ENCODE data around the gene PSMA3. TPM values are rescaled to one million over a fixed set of nuclear protein-coding genes. Genes with fewer than 3 reads are reported as not detected.
A peak's percentile ranks its signal among the peaks of the same experiment; 100 is the strongest.

Gene PSMA3
- 100 to 1,000 TPM; 320 to 337 TPM for total RNA-seq

DNA sequence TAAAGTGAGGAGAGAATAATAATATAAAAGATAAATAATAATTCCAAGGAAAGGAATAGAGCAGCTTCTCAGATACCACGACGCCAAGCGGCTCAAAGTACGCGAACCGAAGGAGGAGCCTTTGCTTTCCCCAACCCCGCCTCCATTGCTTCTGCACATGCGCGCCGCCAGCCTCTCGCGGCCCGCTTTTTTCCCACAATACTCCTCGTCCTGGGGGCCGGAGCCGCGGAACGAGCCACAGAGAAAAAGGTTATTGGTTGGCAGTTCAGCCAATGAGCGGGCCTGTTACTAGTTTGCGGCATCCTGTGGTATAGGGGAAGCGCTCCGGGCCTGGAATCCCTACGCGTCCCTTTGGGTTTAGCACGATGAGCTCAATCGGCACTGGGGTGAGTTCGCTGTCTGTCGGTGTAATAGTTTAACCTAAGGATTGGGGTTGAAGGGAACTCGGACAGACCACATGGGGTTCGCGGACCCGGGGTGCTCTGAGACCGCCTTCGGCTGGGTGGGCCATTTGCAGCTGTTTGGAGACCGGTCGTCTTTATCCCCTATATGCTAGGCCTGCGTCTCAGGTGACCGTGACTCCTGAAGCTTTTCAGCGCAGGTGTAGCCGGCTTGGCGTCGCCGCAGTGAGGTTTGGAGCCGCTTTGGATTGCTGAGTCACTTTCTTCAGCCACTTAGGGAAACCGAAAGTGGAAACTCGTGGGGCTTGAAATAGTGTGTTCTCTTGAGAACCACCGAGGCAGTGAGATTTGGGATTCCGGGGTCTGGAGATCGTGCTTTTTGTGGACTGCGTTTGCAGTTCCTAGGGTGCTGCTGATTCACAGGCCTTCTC lies at the start of gene PSMA3:
Gene PSMA3 (plus strand): TSS at position 288 of the 832 bp plus-strand sequence. CDS start 78 bp downstream, at position 366.
- peak within 1 kb of the TSS; percentile 100 for H3K27ac Mint-ChIP-seq
- peaks cover 33 to 40% of the 10 kb centered on the region in 2 donors for H3K4me1 Mint-ChIP-seq (ENCODE audit: low read depth in 2 of 2)
- H3K36me3 Mint-ChIP-seq: peaks cover 12% of the 10 kb centered on the region
- no peaks in the 10 kb centered on the region for H3K9me3 Mint-ChIP-seq
- H3K4me3 Mint-ChIP-seq: peak within 1 kb of the TSS; percentile 92
- H3K27me3 Mint-ChIP-seq: no peaks in the 10 kb centered on the region
- ATAC-seq (peak; percentile 98), DNase-seq (ENCODE audit: low spot score) (peak; percentile 96)

DNA sequence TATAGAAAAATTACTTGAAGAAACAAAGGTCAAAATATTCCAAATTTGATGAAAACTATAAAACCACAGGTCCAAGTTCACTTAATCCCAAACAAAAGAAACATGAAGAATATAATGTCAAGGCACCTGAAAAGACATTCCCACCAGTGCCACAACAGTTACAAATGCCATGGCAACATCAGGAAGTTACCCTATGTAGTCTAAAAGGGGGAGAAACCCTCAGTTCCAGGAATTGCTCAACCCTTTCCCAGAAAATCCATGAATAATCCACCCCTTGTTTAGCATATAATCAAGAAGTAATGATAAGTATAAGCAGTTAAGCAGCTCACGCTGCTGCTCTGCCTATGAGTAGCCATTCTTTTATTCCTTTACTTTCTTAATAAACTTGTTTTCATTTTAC lies 48.4 kb upstream of the PSMA3 start:
- Mint-ChIP-seq H3K36me3 (no peaks in the 10 kb centered on the region), H3K27ac (no peak overlapping the region), H3K4me3 (no peak overlapping the region), H3K4me1 (ENCODE audit: low read depth in 2 of 2) (peaks cover 19 to 28% of the 10 kb centered on the region in 2 donors), H3K9me3 (no peaks in the 10 kb centered on the region), H3K27me3 (peaks cover 0 to 2% of the 10 kb centered on the region in 2 donors)
- ATAC-seq (no peak), DNase-seq (ENCODE audit: low spot score) (no peak)

GRCh38 chr14:58198086-58198485 lies 46.6 kb upstream of the PSMA3 start:
- H3K27ac Mint-ChIP-seq: peak overlapping the region in 1 of 2 donors; percentile 22
- no peaks in the 10 kb centered on the region for H3K9me3 Mint-ChIP-seq
- peaks cover 23 to 34% of the 10 kb centered on the region in 2 donors for H3K4me1 Mint-ChIP-seq (ENCODE audit: low read depth in 2 of 2)
- no peak for DNase-seq (ENCODE audit: low spot score)
- ATAC-seq: no peak
- peak overlapping the region; percentile 66 for H3K4me3 Mint-ChIP-seq
- H3K36me3 Mint-ChIP-seq: no peaks in the 10 kb centered on the region
- peaks cover 0 to 2% of the 10 kb centered on the region in 2 donors for H3K27me3 Mint-ChIP-seq

GRCh38 chr14:58199726-58200479 lies 44.7 kb upstream of the PSMA3 start, which contains the start of gene ACTR10:
Gene ACTR10 (plus strand): TSS chr14:58200149. CDS start chr14:58200218, 69 bp downstream.
- Mint-ChIP-seq H3K27me3 (no peaks in the 10 kb centered on the region), H3K36me3 (no peaks in the 10 kb centered on the region), H3K9me3 (no peaks in the 10 kb centered on the region), H3K4me1 (ENCODE audit: low read depth in 2 of 2) (peaks cover 23 to 34% of the 10 kb centered on the region in 2 donors), H3K4me3 (peak within 1 kb of the TSS; percentile 96), H3K27ac (peak within 1 kb of the TSS; percentile 96)
- ATAC-seq: peak; percentile 96
- peak; percentile 91 for DNase-seq (ENCODE audit: low spot score)

- peak overlapping the region; percentile 96 for H3K27ac Mint-ChIP-seq
- no peaks in the 10 kb centered on the region for H3K9me3 Mint-ChIP-seq
- peaks cover 23 to 34% of the 10 kb centered on the region in 2 donors for H3K4me1 Mint-ChIP-seq (ENCODE audit: low read depth in 2 of 2)
- H3K4me3 Mint-ChIP-seq: peak overlapping the region; percentile 96
- H3K36me3 Mint-ChIP-seq: no peaks in the 10 kb centered on the region
- DNase-seq (ENCODE audit: low spot score) (no peak), ATAC-seq (peak; percentile 24 to 36)
- H3K27me3 Mint-ChIP-seq: no peaks in the 10 kb centered on the region
These were observed 44.2 kb upstream of the PSMA3 start for GRCh38 chr14:58200480-58200841.

- H3K36me3 Mint-ChIP-seq: no peaks in the 10 kb centered on the region
These were observed 43.8 kb upstream of the PSMA3 start for GRCh38 chr14:58200846-58201245.

DNA sequence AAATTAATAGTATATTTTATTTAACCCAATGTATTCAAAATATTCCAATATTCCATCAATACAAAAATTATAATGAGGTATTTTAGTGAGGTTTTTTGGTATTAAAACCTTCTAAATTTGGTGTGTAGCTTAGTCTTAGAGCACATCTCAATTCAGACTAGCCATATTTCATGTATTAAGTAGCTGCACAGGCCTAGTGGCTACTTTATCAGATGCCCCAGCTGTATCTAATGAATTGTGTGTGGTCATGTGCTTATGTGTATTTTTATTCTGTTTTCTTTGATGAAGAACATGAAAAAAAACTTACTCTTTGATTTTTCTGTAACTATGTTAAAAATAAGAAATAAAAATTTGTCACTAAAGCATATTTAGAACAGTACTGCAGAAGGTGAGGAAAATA lies 31.5 kb upstream of the PSMA3 start:
- Mint-ChIP-seq H3K27ac (no peak overlapping the region), H3K4me3 (no peak overlapping the region), H3K36me3 (peaks cover 27% of the 10 kb centered on the region), H3K9me3 (no peaks in the 10 kb centered on the region), H3K4me1 (ENCODE audit: low read depth in 2 of 2) (peaks cover 3 to 5% of the 10 kb centered on the region in 2 donors), H3K27me3 (no peaks in the 10 kb centered on the region)
- ATAC-seq (no peak), DNase-seq (ENCODE audit: low spot score) (no peak)

More at GRCh38 chr14:58200846-58201245, 43.8 kb upstream of the PSMA3 start:
- DNase-seq (ENCODE audit: low spot score): no peak
- no peak for ATAC-seq
- H3K27ac Mint-ChIP-seq: peak overlapping the region; percentile 96
- H3K9me3 Mint-ChIP-seq: no peaks in the 10 kb centered on the region
- H3K4me3 Mint-ChIP-seq: peak overlapping the region; percentile 96
- H3K4me1 Mint-ChIP-seq (ENCODE audit: low read depth in 2 of 2): peaks cover 23 to 34% of the 10 kb centered on the region in 2 donors
- no peaks in the 10 kb centered on the region for H3K27me3 Mint-ChIP-seq

- H3K9me3 Mint-ChIP-seq: no peaks in the 10 kb centered on the region
- H3K4me1 Mint-ChIP-seq (ENCODE audit: low read depth in 2 of 2): peaks cover 3 to 5% of the 10 kb centered on the region in 2 donors
- no peak overlapping the region for H3K4me3 Mint-ChIP-seq
- no peak overlapping the region for H3K27ac Mint-ChIP-seq
- no peak for DNase-seq (ENCODE audit: low spot score)
- H3K36me3 Mint-ChIP-seq: peaks cover 21% of the 10 kb centered on the region
- no peak for ATAC-seq
- H3K27me3 Mint-ChIP-seq: no peaks in the 10 kb centered on the region
These were observed 29.3 kb upstream of the PSMA3 start for GRCh38 chr14:58215191-58215914.

DNA sequence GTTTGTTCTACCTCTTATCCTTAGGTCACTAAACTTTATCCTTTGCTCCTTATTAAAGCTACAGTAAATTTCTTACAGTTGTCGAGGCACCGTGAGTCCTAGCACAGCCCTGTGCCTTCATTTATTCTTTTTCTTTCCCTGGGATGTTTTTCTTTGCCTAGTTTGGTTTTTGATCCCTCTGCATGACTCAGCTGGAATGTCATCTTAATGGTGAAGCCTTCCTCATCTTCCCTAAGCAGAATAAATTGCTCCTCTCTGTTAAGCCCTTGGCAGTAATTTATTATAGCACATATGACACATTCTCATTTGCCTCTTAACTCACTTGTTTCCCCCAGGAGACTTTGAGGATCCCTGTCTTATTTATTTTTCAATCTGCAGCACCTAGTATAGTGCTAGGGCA lies 28.1 kb upstream of the PSMA3 start:
- no peak overlapping the region for H3K27ac Mint-ChIP-seq
- H3K36me3 Mint-ChIP-seq: peaks cover 25% of the 10 kb centered on the region
- H3K9me3 Mint-ChIP-seq: no peaks in the 10 kb centered on the region
- peaks cover 3 to 5% of the 10 kb centered on the region in 2 donors for H3K4me1 Mint-ChIP-seq (ENCODE audit: low read depth in 2 of 2)
- H3K27me3 Mint-ChIP-seq: no peaks in the 10 kb centered on the region
- H3K4me3 Mint-ChIP-seq: no peak overlapping the region
- ATAC-seq (no peak), DNase-seq (ENCODE audit: low spot score) (no peak)

- no peaks in the 10 kb centered on the region for H3K9me3 Mint-ChIP-seq
- DNase-seq (ENCODE audit: low spot score): no peak
- no peak overlapping the region for H3K4me3 Mint-ChIP-seq
- H3K27ac Mint-ChIP-seq: no peak overlapping the region
- H3K27me3 Mint-ChIP-seq: no peaks in the 10 kb centered on the region
- no peak for ATAC-seq
- H3K4me1 Mint-ChIP-seq (ENCODE audit: low read depth in 2 of 2): peaks cover 0 to 2% of the 10 kb centered on the region in 2 donors
- H3K36me3 Mint-ChIP-seq: no peaks in the 10 kb centered on the region
These were observed 17.4 kb upstream of the PSMA3 start for GRCh38 chr14:58227096-58227819.

GRCh38 chr14:58238252-58239243 lies 6.1 kb upstream of the PSMA3 start:
- H3K27me3 Mint-ChIP-seq: no peaks in the 10 kb centered on the region
- ATAC-seq: no peak
- peaks cover 10 to 11% of the 10 kb centered on the region in 2 donors for H3K4me1 Mint-ChIP-seq (ENCODE audit: low read depth in 2 of 2)
- no peaks in the 10 kb centered on the region for H3K36me3 Mint-ChIP-seq
- DNase-seq (ENCODE audit: low spot score): no peak
- H3K9me3 Mint-ChIP-seq: no peaks in the 10 kb centered on the region
- no peak overlapping the region for H3K4me3 Mint-ChIP-seq
- H3K27ac Mint-ChIP-seq: no peak overlapping the region

Measured in natural killer cell treated with Interleukin-12 subunit alpha and Interleukin-12 subunit beta and Interleukin-15 and Interleukin-18, amount 100 ng/mL, for 72 hours (primary cell).